ENCODE data around the gene PCSK2.

PCSK2 gene

DNA sequence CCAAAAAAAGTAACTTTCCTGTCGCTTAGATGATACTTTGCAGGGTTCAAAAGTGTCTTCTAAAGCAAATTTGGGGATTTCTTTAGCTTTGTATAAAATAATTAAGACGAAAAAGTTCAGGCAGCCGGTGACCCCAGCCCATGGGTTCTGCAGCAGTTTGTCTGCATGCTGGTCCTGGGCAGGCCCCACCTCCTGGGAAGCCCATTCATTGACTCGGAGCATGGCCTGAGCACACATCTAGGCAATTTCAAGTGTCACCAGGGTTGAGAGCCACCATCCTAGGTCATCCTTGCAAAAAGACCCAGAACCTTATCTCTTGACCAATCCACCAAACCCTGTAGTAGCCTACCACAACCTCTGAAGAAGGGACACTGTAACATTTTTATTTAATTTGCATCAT, 283.7 kb downstream of the PCSK2 start:
- peak; percentile 6 for DNase-seq

DNA sequence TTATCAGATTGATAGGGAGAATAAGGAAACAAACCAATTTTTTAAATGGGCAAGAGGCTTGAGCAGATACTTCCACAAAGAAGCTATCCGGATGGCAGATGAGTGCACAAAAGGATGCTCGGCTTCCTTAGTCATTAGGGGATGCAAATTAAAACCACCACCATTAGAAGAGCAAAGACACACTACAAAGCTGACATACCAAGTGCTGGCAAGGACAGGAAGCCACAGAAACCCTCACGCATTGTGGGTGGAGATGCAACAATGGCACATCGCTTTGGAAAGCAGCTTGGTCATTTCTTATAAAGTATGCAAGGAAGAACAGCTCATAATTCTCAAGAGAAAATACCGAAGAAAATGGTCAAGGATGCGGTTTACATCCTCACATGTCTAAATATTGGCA, 284.6 kb downstream of the PCSK2 start:
- DNase-seq, result no peak

DNA sequence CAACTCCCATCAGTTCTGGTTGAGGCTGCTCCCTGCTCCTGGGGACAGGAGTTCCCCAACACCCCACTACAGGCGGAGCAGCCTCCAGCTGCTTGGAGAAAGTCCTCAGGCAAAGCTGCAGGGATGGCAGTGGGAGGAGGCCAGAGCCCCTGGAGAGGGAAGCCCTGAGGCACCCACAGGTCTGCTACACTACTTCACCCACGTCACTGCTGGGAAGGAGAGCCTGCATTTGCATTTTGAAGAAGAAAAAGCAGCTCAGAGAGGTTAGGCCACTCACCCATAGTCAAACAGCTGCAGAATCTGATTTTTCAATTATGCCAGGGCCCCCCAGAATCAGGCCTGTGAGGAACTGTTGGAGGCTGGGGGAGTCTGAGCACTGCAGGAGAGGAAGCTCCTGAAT, 287.1 kb downstream of the PCSK2 start:
- peak; percentile 8 for DNase-seq

DNA sequence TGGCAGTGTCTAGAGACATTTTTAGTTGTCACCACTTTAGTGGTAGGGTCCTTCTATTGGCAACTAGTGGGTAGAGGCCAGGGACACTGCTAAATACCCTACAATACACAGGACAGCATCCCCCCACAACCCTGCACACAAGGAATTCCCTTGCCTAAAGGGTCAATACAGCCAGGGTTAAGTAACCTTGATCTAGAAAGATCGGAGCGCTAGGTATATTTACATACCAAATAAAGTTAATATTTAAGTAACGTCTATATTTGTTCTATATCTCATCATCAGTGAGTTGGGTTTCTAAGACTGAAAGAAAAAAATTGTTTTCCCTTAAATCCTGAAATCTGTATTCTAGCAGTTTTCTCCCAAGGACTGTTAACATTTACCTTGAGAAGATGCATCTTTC, 288.2 kb downstream of the PCSK2 start:
- DNase-seq, result no peak

DNA sequence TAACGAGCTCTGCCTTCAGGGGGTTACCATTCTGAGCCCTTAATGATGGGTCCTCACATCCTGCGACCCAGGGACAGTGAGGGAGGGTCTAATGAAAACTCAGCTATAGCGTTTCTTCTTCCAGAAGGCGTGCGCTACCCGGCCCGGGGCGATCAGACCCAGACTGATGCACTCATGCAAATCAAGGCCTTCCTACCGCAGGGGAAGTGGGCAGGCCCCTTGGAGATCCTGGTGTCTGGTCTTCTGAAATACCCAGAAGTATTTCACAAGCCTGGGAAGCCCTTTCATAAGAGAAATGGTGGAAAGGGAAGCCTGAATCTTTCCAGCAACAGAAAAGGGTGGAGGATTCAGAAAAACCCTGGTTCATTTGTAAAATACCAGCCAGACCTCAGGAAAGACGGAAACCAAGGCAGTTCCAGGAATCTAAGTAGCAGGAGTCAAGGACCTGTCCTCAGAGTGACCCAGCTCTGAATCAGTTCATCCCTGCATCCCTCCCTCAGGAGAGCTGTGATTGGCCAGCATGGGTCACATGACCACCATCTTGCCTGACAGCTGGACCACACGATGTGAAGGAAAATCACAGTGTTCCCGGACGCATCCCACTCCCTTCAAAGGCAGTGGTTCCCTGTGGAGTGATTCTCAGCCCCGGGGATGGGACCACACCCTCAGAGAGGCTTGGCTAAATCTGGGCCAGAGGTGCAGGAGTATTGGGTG, 291.7 kb downstream of the PCSK2 start:
- DNase-seq, result no peak

DNA sequence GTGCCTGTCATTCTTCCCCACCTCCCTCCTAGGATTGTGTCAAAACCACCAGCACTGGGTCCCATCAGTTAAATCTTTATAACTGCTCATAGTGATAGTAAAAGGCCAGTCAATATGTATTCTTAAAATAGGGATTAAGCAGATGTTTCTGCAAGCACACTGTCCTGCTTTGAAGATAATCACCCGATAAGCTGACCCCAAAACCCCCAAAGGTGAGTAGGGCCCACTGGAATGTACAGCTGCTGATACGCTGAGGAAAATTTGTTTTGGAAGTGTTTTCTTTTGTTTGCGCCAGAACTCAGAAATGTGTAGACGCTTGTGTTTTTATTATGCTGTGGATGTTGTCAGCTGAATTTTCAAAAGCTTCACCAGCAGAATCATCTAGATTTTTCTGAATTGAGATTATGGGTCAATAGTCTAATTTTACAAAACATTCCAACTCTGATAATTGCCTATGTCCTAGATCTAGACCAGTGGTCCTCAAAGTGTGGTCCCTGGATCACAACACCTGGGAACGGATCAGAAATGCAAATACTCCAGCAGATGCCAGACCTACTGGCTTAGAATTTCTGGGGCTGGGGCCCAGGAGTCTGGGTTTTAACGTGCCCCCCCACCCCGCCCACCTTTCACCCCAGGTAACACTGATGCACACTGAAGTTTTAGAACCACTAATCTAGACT, 292.9 kb downstream of the PCSK2 start:
- no peak for DNase-seq

DNA sequence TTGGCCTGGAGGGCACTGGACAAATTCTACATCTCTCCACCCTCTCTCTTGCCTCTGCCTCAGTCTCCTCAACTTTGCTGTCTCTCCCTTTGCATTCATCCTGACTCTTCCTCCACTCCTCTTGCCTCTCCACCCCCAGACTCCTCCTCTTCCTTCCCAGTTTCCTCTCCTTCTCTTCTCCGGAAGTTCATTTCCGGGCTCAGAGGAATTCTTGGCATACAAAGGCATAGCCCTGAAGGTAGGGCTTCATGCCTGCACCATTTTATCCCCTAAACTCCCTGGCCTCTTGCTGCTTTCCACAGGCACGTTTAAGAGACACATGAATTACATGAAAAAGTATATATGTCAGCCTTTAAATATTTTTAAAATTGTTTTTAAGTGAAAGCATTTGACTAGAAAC, 293.7 kb downstream of the PCSK2 start:
- DNase-seq, result no peak

DNA sequence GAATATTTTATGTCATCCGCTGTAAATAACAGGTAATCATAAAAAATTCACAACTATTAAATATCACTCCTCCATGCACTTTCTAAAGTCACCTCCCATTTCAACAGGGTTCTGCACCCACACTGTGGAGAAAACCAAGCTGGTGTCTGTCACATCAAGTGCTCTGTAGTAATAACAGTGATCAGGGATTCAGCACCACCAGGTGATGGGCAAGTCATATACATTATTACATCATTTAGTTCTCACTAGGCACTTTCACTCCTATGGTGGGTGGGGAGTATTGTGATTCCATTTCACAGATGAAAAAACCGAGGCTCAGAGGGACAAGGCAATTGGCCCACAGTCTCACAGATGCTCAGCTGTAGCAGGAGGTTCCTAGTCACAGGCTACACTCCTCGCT, 295.7 kb downstream of the PCSK2 start:
- DNase-seq, result peak; percentile 14

DNA sequence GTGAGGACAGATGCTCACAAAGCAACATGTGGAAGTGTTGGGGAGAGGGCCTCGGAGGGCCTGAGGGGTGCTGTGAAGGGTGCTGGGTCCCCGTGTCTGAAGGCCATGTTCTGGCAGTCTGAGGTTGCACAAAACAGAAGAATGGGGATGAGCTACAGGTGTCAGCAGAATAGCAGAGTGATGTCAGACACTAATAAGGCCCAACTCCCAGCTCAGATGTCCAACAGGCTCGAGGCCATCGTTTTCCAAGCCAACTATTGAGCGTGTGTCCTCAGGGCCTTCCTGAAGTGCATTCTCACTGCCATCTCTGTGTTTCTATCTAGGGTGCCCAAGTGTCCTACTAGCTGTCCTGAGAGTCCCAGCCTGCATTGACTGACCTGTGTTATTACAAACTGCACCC, 296.5 kb downstream of the PCSK2 start:
- peak; percentile 3 for DNase-seq

DNA sequence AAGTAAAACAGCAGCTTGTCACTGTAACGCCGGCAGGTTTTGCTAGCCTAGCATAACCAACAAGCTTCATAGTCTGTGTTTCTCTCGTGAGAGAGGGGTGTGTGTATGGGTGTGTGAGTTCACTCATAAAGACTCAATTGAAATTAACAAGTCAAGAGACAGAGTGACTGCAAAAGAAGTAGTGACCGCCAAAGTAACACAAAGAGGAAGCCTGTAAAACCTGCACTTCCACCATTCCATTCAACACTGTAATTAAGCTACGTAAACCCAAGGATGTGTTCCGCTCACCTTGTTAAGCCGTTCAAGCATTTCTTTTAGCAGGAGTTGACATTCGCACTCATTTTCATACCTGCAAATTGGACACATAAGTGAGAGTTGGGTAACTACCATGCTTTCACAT, 297.7 kb downstream of the PCSK2 start:
- peak; percentile 5 for DNase-seq

DNA sequence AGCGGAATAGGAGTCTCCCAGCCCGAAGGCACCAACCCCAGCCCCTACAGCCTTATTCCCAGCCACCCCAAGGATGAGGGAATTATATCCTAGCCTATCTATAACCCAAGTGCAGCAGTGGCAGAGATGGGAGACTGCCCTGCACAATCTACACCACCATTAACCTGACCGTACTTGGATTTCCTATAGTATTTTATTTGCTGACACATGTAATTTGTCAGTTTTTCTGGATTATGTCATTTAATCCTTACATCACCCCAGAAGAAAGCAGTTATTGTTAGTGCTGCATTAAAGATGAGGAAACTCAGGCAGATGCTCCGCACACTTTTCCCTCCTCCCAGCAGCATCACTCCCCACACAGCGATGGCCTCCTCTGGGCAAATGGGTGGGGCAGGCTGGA, 298.3 kb downstream of the PCSK2 start:
- DNase-seq, result no peak

DNA sequence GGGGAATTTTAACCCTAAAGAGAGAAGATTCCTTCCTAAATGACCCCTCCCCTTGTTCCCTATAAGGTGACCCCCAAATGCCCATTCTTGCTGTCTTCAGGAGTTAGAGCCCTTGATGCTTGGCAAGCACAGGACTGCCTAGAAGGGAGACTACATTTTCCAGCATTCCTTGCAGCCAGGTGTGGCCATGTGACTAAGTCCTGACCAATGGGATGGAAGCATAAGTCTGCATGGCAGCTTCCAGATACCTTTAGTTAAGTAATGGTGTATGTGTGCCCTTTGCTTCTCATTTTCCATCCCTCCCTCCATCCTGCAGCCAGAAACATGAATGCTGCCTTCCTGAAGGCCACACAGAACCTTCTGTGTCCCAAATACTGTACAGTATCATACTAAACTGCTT, 298.8 kb downstream of the PCSK2 start:
- no peak for DNase-seq

DNA sequence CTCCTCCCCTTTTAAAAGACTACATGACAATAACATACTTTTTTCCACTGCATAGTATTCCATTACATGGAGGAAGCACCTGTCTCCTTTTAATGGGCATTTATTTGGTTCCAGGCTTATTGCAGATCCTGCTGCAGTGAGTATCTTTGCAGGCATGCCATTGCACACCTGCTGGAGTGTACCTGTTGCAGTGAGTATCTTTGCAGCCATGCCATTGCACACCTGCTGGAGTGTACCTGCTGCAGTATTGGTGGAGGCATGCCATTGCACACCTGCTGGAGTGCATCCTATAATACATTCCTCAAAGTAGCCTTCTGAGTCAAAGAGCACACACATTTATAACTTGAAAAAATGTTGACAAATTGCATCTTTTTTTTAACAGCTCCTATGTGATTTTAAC, 302.7 kb downstream of the PCSK2 start:
- DNase-seq, result no peak

DNA sequence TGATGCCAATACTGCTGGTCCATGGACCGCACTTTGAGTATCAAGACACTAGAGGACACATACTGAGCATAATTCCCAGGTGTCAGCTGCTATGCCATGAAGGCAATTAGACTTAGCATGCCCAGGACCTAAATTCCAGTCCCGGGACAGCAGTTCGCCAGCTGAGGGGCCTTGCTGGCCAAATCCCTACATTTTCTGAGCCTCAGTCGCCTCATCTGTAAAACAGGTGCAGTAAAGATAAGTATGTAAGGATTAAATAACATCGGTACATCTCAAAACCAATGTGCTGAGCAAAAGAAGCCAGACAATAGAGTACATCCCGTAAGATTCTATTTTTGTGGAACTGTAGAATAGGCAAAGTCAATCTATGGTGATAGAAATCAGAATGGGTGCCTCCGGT, 303.3 kb downstream of the PCSK2 start:
- DNase-seq, result peak; percentile 16

DNA sequence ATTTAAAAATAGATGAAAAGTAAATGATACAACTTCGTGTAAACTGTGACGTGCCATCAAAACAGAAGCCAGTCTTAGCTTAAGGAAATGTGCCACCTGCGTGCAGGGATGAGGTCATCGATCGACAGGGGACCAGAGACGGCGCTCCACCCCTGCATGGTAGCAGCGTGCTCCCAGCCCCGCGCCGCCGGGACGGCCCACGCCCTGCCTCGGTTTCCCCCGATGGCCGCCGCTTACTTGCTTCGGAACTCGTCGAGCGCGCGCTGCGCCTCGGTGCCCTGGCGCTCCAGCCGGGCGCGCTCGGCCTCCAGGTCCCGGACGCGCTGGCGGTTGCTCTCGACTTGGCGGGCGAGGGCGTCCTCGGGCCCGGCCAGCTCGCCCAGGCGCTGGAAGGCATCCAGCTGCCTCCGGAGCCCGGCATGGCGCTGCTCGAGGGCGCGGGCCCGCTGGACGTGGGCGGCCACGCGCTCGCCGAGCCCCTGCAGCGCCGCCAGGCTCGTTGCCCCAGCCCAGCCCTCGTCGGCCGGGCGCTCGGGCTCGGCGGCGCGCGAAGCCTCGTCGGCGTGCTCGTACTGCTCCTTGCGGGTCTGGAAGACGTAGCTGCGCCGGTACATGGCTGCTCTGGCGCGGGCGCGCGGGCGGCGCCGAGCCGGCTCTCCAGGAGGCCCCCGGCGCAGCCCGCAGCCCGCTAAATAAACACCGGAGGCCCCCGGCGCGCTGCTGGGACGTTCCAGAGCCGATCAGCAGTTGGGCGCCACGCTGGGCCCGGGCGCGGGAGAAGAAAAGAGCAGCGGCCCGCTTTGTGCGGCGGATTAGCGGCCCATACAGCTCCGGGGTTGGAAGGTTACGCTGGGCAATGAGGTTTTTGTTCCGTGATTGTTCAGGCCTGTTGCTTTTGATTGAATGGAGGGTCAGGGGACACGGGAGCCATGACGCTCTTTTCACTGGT, 304.1 kb downstream of the PCSK2 start, which contains the start of gene BFSP1:
BFSP1 (minus strand) TSS at position 664 of the 949 bp plus-strand sequence; CDS start at position 614, 50 bp downstream.
- DNase-seq, result peak; percentile 73

DNA sequence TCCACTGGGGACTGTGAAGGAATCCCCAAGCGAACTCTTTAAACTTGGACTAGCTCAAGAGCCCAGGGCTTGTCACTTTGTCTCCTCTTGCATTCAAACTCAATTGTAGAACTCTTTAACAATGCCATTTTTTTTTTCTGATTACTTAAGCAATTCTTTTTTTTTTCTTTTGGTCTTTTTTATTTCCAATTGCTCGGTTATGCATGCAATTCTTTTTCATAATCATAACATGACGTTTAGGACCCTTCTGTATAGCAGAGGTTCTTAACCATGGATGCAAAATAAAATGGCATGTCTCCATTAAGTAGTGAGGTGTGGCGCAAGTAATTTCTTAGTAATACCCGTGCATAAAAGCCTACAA, 304.8 kb downstream of the PCSK2 start:
- no peak for DNase-seq

DNA sequence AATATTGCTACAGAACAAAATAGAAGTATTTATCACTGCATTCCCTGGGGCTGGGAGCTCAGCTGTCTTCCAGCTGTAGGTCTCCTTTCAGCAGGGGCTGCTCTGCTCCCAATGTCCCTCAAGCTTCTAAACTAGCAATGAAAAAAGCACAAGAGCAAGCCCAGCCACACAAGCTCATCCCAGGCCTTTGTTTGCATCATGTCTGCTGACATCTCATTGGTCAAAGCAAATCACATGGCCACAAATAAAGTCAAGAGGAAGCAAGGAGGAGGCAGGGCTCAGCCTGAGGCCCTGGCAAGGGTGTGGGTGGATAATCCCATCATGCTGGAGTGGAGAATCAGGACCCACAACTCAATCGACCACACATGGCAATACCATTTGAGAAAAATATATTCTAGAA, 306.6 kb downstream of the PCSK2 start:
- DNase-seq, result no peak

DNA sequence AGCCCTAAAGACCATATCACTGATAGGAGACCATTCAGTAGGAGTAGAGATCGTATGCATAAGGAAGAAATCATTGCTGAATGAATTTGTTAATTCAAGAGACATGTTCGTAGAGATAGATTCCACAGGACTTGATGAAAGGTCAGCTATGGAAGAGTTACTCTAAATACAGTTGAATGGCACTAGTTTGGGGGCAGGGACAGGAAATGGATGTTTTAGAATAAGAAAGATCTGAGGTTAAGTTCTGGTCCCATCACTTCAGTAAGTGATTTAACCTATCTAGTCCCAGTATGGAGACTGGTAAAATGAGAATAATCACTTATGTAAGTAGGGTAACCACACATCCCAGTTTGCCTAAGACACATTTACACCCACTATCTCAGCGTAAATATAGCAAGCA, 307.2 kb downstream of the PCSK2 start:
- DNase-seq, result no peak

Data from femur (tissue), 1 donor.